Endothelial cell of umbilical vein (primary cell): ENCODE measurements around the gene RIMBP2. TPM values are rescaled to one million over a fixed set of nuclear protein-coding genes. Genes with fewer than 3 reads are reported as not detected.

Experiments
- BruUV-seq: library from RNA; stranded (reverse); fragments of 400-500 nt; replicated peaks from 2 replicates; lab custom pipeline; 2021; lab: Mats Ljungman, UMichigan
- CTCF ChIA-PET: fragments of 300-600, 350-600 bp; sonication (Branson Sonifier 250); formaldehyde crosslinking; loops from one replicate; lab custom pipeline; 2021; ENCODE audit warnings: antibody characterized with exemption, inconsistent platforms; lab: Charles Lee
- POLR2A ChIA-PET: fragments of 300-600, 350-600 bp; sonication (Branson Sonifier 250); formaldehyde crosslinking; loops from one replicate; lab custom pipeline; 2021; ENCODE audit warnings: antibody characterized with exemption, inconsistent platforms; lab: Charles Lee
- DNase-seq: peaks from one replicate; pipeline ENCODE4 v3.0.0-alpha.2; 2011; ENCODE audit warnings: low read depth, low spot score
- FAIRE-seq: peaks from 2 replicates; lab custom pipeline; 2011; peaks lifted over from hg19 to GRCh38; lab: Jason Lieb, UNC
- H2AFZ ChIP-seq: 2 replicates; pipeline ENCODE4 v1.6.0; 2012; ENCODE audit warnings: low read depth, low read length, control low read depth, inconsistent platforms
- H3K27ac ChIP-seq: 2 replicates; pipeline ENCODE4 v1.5.1; 2011; ENCODE audit warnings: low read depth, mild to moderate bottlenecking, control low read depth, low read length, moderate library complexity; ENCODE audit not compliant: insufficient read depth
- H3K27me3 ChIP-seq, 2 experiments: 2 replicates each; pipeline versions ENCODE4 v1.6.0 to v1.6.1; 2011; ENCODE audit warnings: low read length in 2 of 2, mixed read lengths in 1 of 2; ENCODE audit not compliant: control insufficient read depth in 2 of 2, insufficient read depth in 2 of 2
- H3K36me3 ChIP-seq, 2 experiments: 2 replicates in 1 of 2; 3 replicates in 1 of 2; pipeline ENCODE4 v1.5.1; 2011; ENCODE audit warnings: low read length in 2 of 2, mild to moderate bottlenecking in 1 of 2, moderate library complexity in 1 of 2; ENCODE audit not compliant: control insufficient read depth in 2 of 2, insufficient read depth in 2 of 2; ENCODE audit errors: extremely low read depth in 1 of 2
- H3K4me1 ChIP-seq: 3 replicates; pipeline ENCODE4 v1.5.1; 2011; ENCODE audit warnings: mild to moderate bottlenecking, low read length; ENCODE audit not compliant: control insufficient read depth, insufficient read depth; ENCODE audit errors: extremely low read depth
- H3K4me2 ChIP-seq: 2 replicates; pipeline ENCODE4 v1.6.1; 2011; ENCODE audit warnings: low read length, control low read depth, mixed read lengths; ENCODE audit not compliant: insufficient read depth
- H3K4me3 ChIP-seq, 3 experiments: fragments of 200-600 bp in 1 of 3; sonication (generic), shearing (Covaris generic) in 1 of 3; replicated peaks in 1 of 3; 2 replicates each; pipeline ENCODE4 v1.5.1; 2011 to 2016; ENCODE audit warnings: control low read depth in 3 of 3, low read length in 3 of 3, mild to moderate bottlenecking in 2 of 3, inconsistent platforms in 1 of 3, low read depth in 1 of 3, moderate library complexity in 1 of 3; ENCODE audit not compliant: insufficient read depth in 1 of 3
- H3K79me2 ChIP-seq: 2 replicates; pipeline ENCODE4 v1.6.0; 2012; ENCODE audit warnings: low read length, inconsistent platforms; ENCODE audit not compliant: control insufficient read depth, insufficient read depth
- H3K9ac ChIP-seq: replicated peaks from 2 replicates; pipeline ENCODE3; 2011; ENCODE audit warnings: low read length, control low read depth; ENCODE audit not compliant: insufficient read depth; ENCODE audit errors: extremely low read depth
- H3K9me1 ChIP-seq: replicated peaks from 3 replicates; pipeline ENCODE4 v1.6.0; 2011; ENCODE audit warnings: mild to moderate bottlenecking, low read length; ENCODE audit not compliant: control insufficient read depth, insufficient read depth; ENCODE audit errors: extremely low read depth
- H3K9me3 ChIP-seq: replicated peaks from 2 replicates; pipeline ENCODE4 v1.5.1; 2012; ENCODE audit warnings: low read length, inconsistent platforms; ENCODE audit not compliant: control insufficient read depth, insufficient read depth
- H4K20me1 ChIP-seq: replicated peaks from 2 replicates; pipeline ENCODE3; 2011; ENCODE audit warnings: mild to moderate bottlenecking, low read length; ENCODE audit not compliant: control insufficient read depth, insufficient read depth; ENCODE audit errors: extremely low read depth
- CTCF ChIP-seq, 2 donors: IDR thresholded peaks; 1 replicate in 1 of 2; 2 replicates in 1 of 2; pipeline ENCODE4 v1.5.1; 2011; ENCODE audit warnings: low read length in 2 of 2, mild to moderate bottlenecking in 2 of 2, moderate library complexity in 2 of 2, control low read depth in 1 of 2, inconsistent platforms in 1 of 2, low read depth in 1 of 2; ENCODE audit not compliant: insufficient read depth in 1 of 2; ENCODE audit errors: extremely low read depth in 1 of 2
- EZH2 ChIP-seq: IDR thresholded peaks from 2 replicates; pipeline ENCODE4 v1.6.1; 2012; ENCODE audit warnings: borderline replicate concordance, low read depth, mild to moderate bottlenecking, moderate library complexity, low read length, inconsistent platforms; ENCODE audit not compliant: severe bottlenecking
- FOS ChIP-seq: IDR thresholded peaks from 2 replicates; pipeline ENCODE4 v1.6.1; 2011; ENCODE audit warnings: mild to moderate bottlenecking, low read length, moderate library complexity, borderline replicate concordance; ENCODE audit not compliant: insufficient read depth
- GATA2 ChIP-seq: IDR thresholded peaks from 2 replicates; pipeline ENCODE4 v1.7.0; 2011; ENCODE audit warnings: low read depth, mild to moderate bottlenecking, moderate library complexity, mixed read lengths, low read length; ENCODE audit not compliant: insufficient read length, insufficient read depth
- JUN ChIP-seq: IDR thresholded peaks from 2 replicates; pipeline ENCODE4 v1.6.1; 2011; ENCODE audit warnings: borderline replicate concordance, low read depth; ENCODE audit not compliant: insufficient read length, insufficient read depth
- MAX ChIP-seq: IDR thresholded peaks from 2 replicates; pipeline ENCODE4 v1.6.1; 2011; ENCODE audit not compliant: insufficient read depth, insufficient read length
- MYC ChIP-seq: IDR thresholded peaks from one replicate; pipeline ENCODE4 v1.6.1; 2011; ENCODE audit warnings: mild to moderate bottlenecking, low read depth, low read length
- POLR2A ChIP-seq: IDR thresholded peaks from 2 replicates; pipeline ENCODE4 v1.6.1; 2012; ENCODE audit warnings: low read depth, mild to moderate bottlenecking, control low read depth, low read length
- POLR2AphosphoS5 ChIP-seq: IDR thresholded peaks from 2 replicates; pipeline ENCODE4 v1.6.1; 2012; ENCODE audit warnings: low read depth, mild to moderate bottlenecking, control low read depth, low read length, moderate library complexity; ENCODE audit not compliant: insufficient read depth
- dilution Hi-C: fragments of 300-500 bp; cut with MboI; formaldehyde crosslinking; loops from one replicate; pipeline ENCODE4 v1.15.0; 2019; ENCODE audit warnings: low sequenced_read_pairs; ENCODE audit not compliant: extremely low pct_ligation_motif_present
- intact Hi-C: fragments of 100-400 bp; cut with micrococcal nuclease; formaldehyde crosslinking; loops from one replicate; pipeline ENCODE4 v1.10.0; 2022
- polyA plus RNA-seq, 4 experiments: library from polyadenylated mRNA; depleted of rRNA in 3 of 4; stranded (reverse) in 3 of 4; unstranded in 1 of 4; fragments of >200 nt; gene quantifications; 2 replicates each; pipeline versions ENCODE4 v1.2.1 to v1.2.3, GENCODE V29; 2011 to 2012; ENCODE audit warnings: missing spikeins in 1 of 4
- total RNA-seq: library from RNA; stranded (reverse); gene quantifications from 2 replicates; pipeline ENCODE4 v1.2.3, GENCODE V29; 2021

Gene RIMBP2
- total and polyA plus RNA-seq, 2 donors (not counting 3 experiments of a cell fraction or from before 2014, with no cell fraction given) = 0.04 TPM; not detected in 1

- Histone ChIP-seq H2AFZ (no peak overlapping the region), H3K36me3 (no peaks in the 10 kb centered on the region), H3K9me3 (peaks cover 3% of the 10 kb centered on the region), H3K4me2 (no peak overlapping the region), H3K4me3 (no peak overlapping the region), H4K20me1 (no peaks in the 10 kb centered on the region), H3K27me3 (no peaks in the 10 kb centered on the region), H3K27ac (no peak overlapping the region), H3K9me1 (no peaks in the 10 kb centered on the region), H3K9ac (no peak overlapping the region), H3K79me2 (no peaks in the 10 kb centered on the region), H3K4me1 (no peaks in the 10 kb centered on the region)
- POLR2A ChIA-PET = no interaction called here
- CTCF ChIA-PET = no interaction called here
- BruUV-seq = no TSS peak
- TF ChIP-seq POLR2AphosphoS5 (no peak), POLR2A (no peak), GATA2 (no peak), MAX (no peak), FOS (no peak), EZH2 (no peak), MYC (no peak), JUN (no peak), CTCF (IDR thresholded peaks at IDR 0.05; ENCODE audit: extremely low read depth in 1 of 2, insufficient read depth in 1 of 2, low read depth in 1 of 2, low read length in 2 of 2) (no peak)
- dilution Hi-C loops (no loop called here), intact Hi-C loops (no loop called here)
- DNase-seq = no peak
- FAIRE-seq = no peak
Measured at GRCh38 chr12:130588696-130589539, 127.2 kb downstream of the RIMBP2 start.
